ENCODE measurements around the gene DYNC1LI1. TPM values are rescaled to one million over a fixed set of nuclear protein-coding genes. Genes with fewer than 3 reads are reported as not detected.

The DYNC1LI1 gene
- total and polyA plus RNA-seq, 2 of the 4 experiments (the other 2 are of a cell fraction): 25.2 to 30.8 TPM

- H3K79me1 ChIP-seq (ENCODE audit: low read depth in 1 of 2, low read length in 2 of 2): no peaks in the 10 kb centered on the region
- no peak overlapping the region for H2BK20ac ChIP-seq (ENCODE audit: low read depth, low read length)
- ATAC-seq (ENCODE audit: low read depth) (peak; percentile 97), DNase-seq (peak; percentile 71)
- no peak overlapping the region for H3K4me2 ChIP-seq (ENCODE audit: low read depth, low read length)
- H4K91ac ChIP-seq (ENCODE audit: insufficient read depth, low read depth, low read length): no peak overlapping the region
- no peak overlapping the region for H2AFZ ChIP-seq (replicated peaks; ENCODE audit: low read length, poor library complexity)
- in situ Hi-C loops (cut with MboI; ENCODE audit: low sequenced_read_pairs) (no loop called here), intact Hi-C loops (cut with micrococcal nuclease) (loop anchor here (1.0 to 2.0 kb wide), 3 partner anchors 61 to 223 kb away; partner anchors contain the start of gene DYNC1LI1), dilution Hi-C loops (cut with HindIII; ENCODE audit: low sequenced_read_pairs, unreplicated experiment) (no loop called here)
- H3K56ac ChIP-seq (ENCODE audit: extremely low read depth, insufficient read depth, low read length): no peak overlapping the region
- no peak overlapping the region for H4K8ac ChIP-seq (ENCODE audit: low read depth in 2 of 2, low read length in 2 of 2)
- H2BK15ac ChIP-seq (ENCODE audit: low read depth, low read length): no peak overlapping the region
- no peaks in the 10 kb centered on the region for H3K4me1 ChIP-seq (ENCODE audit: control insufficient read depth, insufficient read depth, low read length)
- ChIA-PET CTCF (no interaction called here), POLR2A (ENCODE audit: unreplicated experiment) (no interaction called here)
- WGBS, 2 experiments (ENCODE audit: extremely low coverage in 2 of 2, insufficient read length in 1 of 2): no CpG with 5 or more reads among the region's 3 CpGs
- no peak overlapping the region for H2BK120ac ChIP-seq (ENCODE audit: low read depth, low read length)
- H3K23ac ChIP-seq (ENCODE audit: low read depth, low read length): no peak overlapping the region
- no peak overlapping the region for H3K4ac ChIP-seq (ENCODE audit: low read depth, low read length)
- no peak overlapping the region for H2AK5ac ChIP-seq (ENCODE audit: low read depth, low read length)
- no peak overlapping the region for H3K27ac ChIP-seq (ENCODE audit: insufficient read depth, low read length)
- H3K9me1 ChIP-seq (ENCODE audit: insufficient read depth, low read length): no peaks in the 10 kb centered on the region
- H3K4me3 ChIP-seq (ENCODE audit: insufficient read depth, low read depth, low read length): no peak overlapping the region
- BruUV-seq (replicated peaks): no TSS peak
- no peak overlapping the region for H3K14ac ChIP-seq (replicated peaks; ENCODE audit: low read depth, low read length)
- no peaks in the 10 kb centered on the region for H3K27me3 ChIP-seq (ENCODE audit: control insufficient read depth, insufficient read depth, low read length)
- H2BK5ac ChIP-seq (ENCODE audit: low read depth, low read length, poor library complexity, severe bottlenecking): no peak overlapping the region
- no peaks in the 10 kb centered on the region for H3K9me3 ChIP-seq (ENCODE audit: control insufficient read depth, insufficient read depth, low read length)
- H2AK9ac ChIP-seq (replicated peaks; ENCODE audit: low read depth, low read length, poor library complexity): no peak overlapping the region
- TF ChIP-seq NFE2L2 (IDR thresholded peaks at IDR 0.05; ENCODE audit: low read depth, low read length): no peak
- TF ChIP-seq CTCF (conservative IDR thresholded peaks at IDR 0.05; ENCODE audit: low read depth, low read length): peak; percentile 89
- no peak for TF ChIP-seq BHLHE40 (IDR thresholded peaks at IDR 0.05; ENCODE audit: low read depth, low read length)
- TF ChIP-seq MAZ (IDR thresholded peaks at IDR 0.05; ENCODE audit: borderline replicate concordance, low read depth, low read length): no peak
- no peak for TF ChIP-seq USF2 (IDR thresholded peaks at IDR 0.05; ENCODE audit: low read depth, low read length)
- peak; percentile 98 for TF ChIP-seq RAD21 (IDR thresholded peaks at IDR 0.05; ENCODE audit: low read length)
- TF ChIP-seq SMC3 (IDR thresholded peaks at IDR 0.05; ENCODE audit: low read depth, low read length): peak; percentile 98
- no peak for TF ChIP-seq ELK1 (IDR thresholded peaks at IDR 0.05; ENCODE audit: borderline replicate concordance, low read depth, low read length)
- peak; percentile 55; the same call in 1 of the 2 replicates for TF ChIP-seq POLR2A (IDR thresholded peaks at IDR 0.05; ENCODE audit: low read depth, low read length)
- H3K9ac ChIP-seq (ENCODE audit: low read depth, low read length): no peak overlapping the region
- H3K18ac ChIP-seq (ENCODE audit: low read depth, low read length): no peak overlapping the region
- H4K20me1 ChIP-seq (ENCODE audit: insufficient read depth, low read length): no peaks in the 10 kb centered on the region
- no peak overlapping the region for H4K5ac ChIP-seq (ENCODE audit: low read depth, low read length)
- no peaks in the 10 kb centered on the region for H3K36me3 ChIP-seq (ENCODE audit: control insufficient read depth, insufficient read depth, low read length)
Measured at GRCh38 chr3:32510075-32510724, 60.5 kb downstream of the DYNC1LI1 start.

Data from IMR-90 (cell line).